HG03196 (cell line): ENCODE data around the gene SPRR2G.
"Not testable (repeated sequence)": the region's sequence is repeated elsewhere in the genome, so short reads cannot be mapped to it uniquely, and the experiment has no call there.

Experiments
- ATAC-seq: cut with Tn5 transposase; IDR thresholded peaks from one replicate; pipeline ENCODE4 v1.9.1; 2021; ENCODE audit not compliant: unreplicated experiment

SPRR2G gene

GRCh38 chr1:153150846-153151245 lies at the start of gene SPRR2G:
TSS of gene SPRR2G (minus strand) at chr1:153150890. CDS start at chr1:153150110, 780 bp downstream.
- no peak for ATAC-seq

- no peak for ATAC-seq
These were observed 44.5 kb upstream of the SPRR2G start for GRCh38 chr1:153195216-153195615.

GRCh38 chr1:153194331-153195050 lies 43.8 kb upstream of the SPRR2G start:
- no peak for ATAC-seq

GRCh38 chr1:153192697-153193096 lies 42.0 kb upstream of the SPRR2G start:
- ATAC-seq = no peak

GRCh38 chr1:153190373-153190772 lies 39.7 kb upstream of the SPRR2G start:
- ATAC-seq = no peak

- ATAC-seq = not testable (repeated sequence)
These were observed 37.6 kb upstream of the SPRR2G start for GRCh38 chr1:153188301-153188700.

- ATAC-seq = no peak
These were observed 29.9 kb upstream of the SPRR2G start for GRCh38 chr1:153180556-153180955.

GRCh38 chr1:153178922-153179321 lies 28.2 kb upstream of the SPRR2G start:
- ATAC-seq = no peak

- ATAC-seq = no peak
These were observed 23.9 kb upstream of the SPRR2G start for GRCh38 chr1:153174624-153175023.

- ATAC-seq = no peak
These were observed 18.0 kb upstream of the SPRR2G start for GRCh38 chr1:153168686-153169085.

- ATAC-seq = no peak
These were observed 4.9 kb upstream of the SPRR2G start for GRCh38 chr1:153155541-153155940.

GRCh38 chr1:153152481-153152880 lies 1.8 kb upstream of the SPRR2G start:
- ATAC-seq = no peak

GRCh38 chr1:153141377-153141776 lies 9.3 kb downstream of the SPRR2G start:
- no peak for ATAC-seq

GRCh38 chr1:153140484-153140883 lies 10.2 kb downstream of the SPRR2G start:
- no peak for ATAC-seq

- ATAC-seq = no peak
These were observed 16.9 kb downstream of the SPRR2G start for GRCh38 chr1:153133743-153134142.

- no peak for ATAC-seq
These were observed 17.4 kb downstream of the SPRR2G start for GRCh38 chr1:153133267-153133666.

- not testable (repeated sequence) for ATAC-seq
These were observed 22.0 kb downstream of the SPRR2G start for GRCh38 chr1:153128688-153129087.

- no peak for ATAC-seq
These were observed 23.4 kb downstream of the SPRR2G start for GRCh38 chr1:153127296-153127695.

- no peak for ATAC-seq
These were observed 25.2 kb downstream of the SPRR2G start for GRCh38 chr1:153125536-153125935.

- ATAC-seq = not testable (repeated sequence)
These were observed 26.9 kb downstream of the SPRR2G start for GRCh38 chr1:153123793-153124192.

GRCh38 chr1:153122831-153123421 lies 27.8 kb downstream of the SPRR2G start:
- ATAC-seq = no peak

GRCh38 chr1:153120945-153121344 lies 29.7 kb downstream of the SPRR2G start:
- no peak for ATAC-seq
